H1 (cell line): ENCODE data around the gene CYP27B1. TPM values are rescaled to one million over a fixed set of nuclear protein-coding genes. Genes with fewer than 3 reads are reported as not detected.

ENCODE experiments used
- CTCF ChIA-PET: fragments of 300-600 bp; sonication (Branson Sonifier 250); formaldehyde crosslinking; loops from one replicate; lab custom pipeline; 2021; ENCODE audit not compliant: partially characterized antibody; lab: Charles Lee
- POLR2A ChIA-PET: fragments of 300-600 bp; sonication (Branson Sonifier 250); formaldehyde crosslinking; loops from one replicate; lab custom pipeline; 2021; ENCODE audit warnings: inconsistent platforms; ENCODE audit not compliant: partially characterized antibody; lab: Charles Lee
- DNase-seq, 2 experiments: peaks; one replicate each; pipeline versions ENCODE4 v3.0.0 to v3.0.0-alpha.2; 2010 to 2022; ENCODE audit warnings: low spot score in 2 of 2, low read depth in 1 of 2, mixed read lengths in 1 of 2
- FAIRE-seq: peaks from 2 replicates; lab custom pipeline; 2011; peaks lifted over from hg19 to GRCh38; lab: Jason Lieb, UNC
- H2AFZ ChIP-seq: 2 replicates; pipeline ENCODE4 v1.8.1; 2012; ENCODE audit warnings: low read length, inconsistent platforms
- H2AK5ac ChIP-seq: 2 replicates; pipeline ENCODE4 v1.6.1; 2013; ENCODE audit warnings: low read depth, low read length
- H2BK120ac ChIP-seq: replicated peaks from 2 replicates; pipeline ENCODE3; 2013; ENCODE audit warnings: low read depth, low read length, inconsistent platforms
- H2BK12ac ChIP-seq: 2 replicates; pipeline ENCODE4 v1.6.1; 2013; ENCODE audit warnings: low read depth, low read length
- H2BK15ac ChIP-seq: 2 replicates; pipeline ENCODE4 v1.6.1; 2013; ENCODE audit warnings: low read length
- H2BK20ac ChIP-seq: 2 replicates; pipeline ENCODE4 v1.6.1; 2013; ENCODE audit warnings: low read length
- H2BK5ac ChIP-seq: 2 replicates; pipeline ENCODE4 v1.6.1; 2013; ENCODE audit warnings: low read depth, low read length
- H3K14ac ChIP-seq: 2 replicates; pipeline ENCODE4 v1.6.1; 2013; ENCODE audit warnings: inconsistent platforms; ENCODE audit not compliant: insufficient read length
- H3K18ac ChIP-seq: 2 replicates; pipeline ENCODE4 v1.6.1; 2013; ENCODE audit warnings: low read length; ENCODE audit errors: extremely low read depth
- H3K23ac ChIP-seq: 2 replicates; pipeline ENCODE4 v1.6.1; 2013; ENCODE audit warnings: inconsistent platforms; ENCODE audit not compliant: insufficient read length
- H3K23me2 ChIP-seq: 2 replicates; pipeline ENCODE4 v1.6.1; 2013; ENCODE audit warnings: low read depth, low read length
- H3K27ac ChIP-seq: 2 replicates; pipeline ENCODE4 v1.6.1; 2011; ENCODE audit warnings: low read depth, low read length, inconsistent platforms
- H3K27me3 ChIP-seq, 4 experiments: replicated peaks in 1 of 4; 1 replicate in 1 of 4; 2 replicates in 3 of 4; pipeline versions ENCODE4 v1.6.1 to v1.8.1; 2011 to 2013; ENCODE audit warnings: low read length in 3 of 4, mild to moderate bottlenecking in 3 of 4, inconsistent platforms in 2 of 4, mixed read lengths in 2 of 4, moderate library complexity in 1 of 4; ENCODE audit not compliant: control insufficient read depth in 3 of 4, insufficient read depth in 3 of 4; ENCODE audit errors: extremely low read depth in 1 of 4
- H3K36me3 ChIP-seq, 4 experiments: 2 replicates each; pipeline versions ENCODE4 v1.6.1 to v1.8.1; 2011 to 2013; ENCODE audit warnings: mild to moderate bottlenecking in 4 of 4, low read length in 3 of 4, moderate library complexity in 2 of 4, control low read depth in 1 of 4, inconsistent platforms in 1 of 4; ENCODE audit not compliant: insufficient read depth in 4 of 4, control insufficient read depth in 2 of 4
- H3K4ac ChIP-seq: replicated peaks from 2 replicates; pipeline ENCODE3; 2013; ENCODE audit warnings: low read length, low read depth, mixed read lengths, inconsistent platforms; ENCODE audit not compliant: insufficient read length
- H3K4me1 ChIP-seq, 4 experiments: replicated peaks in 1 of 4; 1 replicate in 1 of 4; 2 replicates in 3 of 4; pipeline versions ENCODE4 v1.6.1 to v1.8.1; 2011 to 2013; ENCODE audit warnings: low read length in 3 of 4, inconsistent platforms in 2 of 4, mixed read lengths in 1 of 4; ENCODE audit not compliant: insufficient read depth in 4 of 4, control insufficient read depth in 3 of 4
- H3K4me2 ChIP-seq, 2 experiments: 2 replicates each; pipeline versions ENCODE4 v1.6.1 to v1.8.1; 2011 to 2013; ENCODE audit warnings: low read depth in 2 of 2, low read length in 2 of 2, control low read depth in 1 of 2, inconsistent platforms in 1 of 2, mild to moderate bottlenecking in 1 of 2; ENCODE audit not compliant: insufficient read depth in 1 of 2
- H3K4me3 ChIP-seq, 4 experiments: fragments of 200-600, 300-600 bp in 1 of 4; sonication (generic), shearing (Covaris generic), sonication (Bioruptor Twin) in 1 of 4; 2 replicates each; pipeline versions ENCODE4 v1.5.1 to v1.8.1; 2011 to 2016; ENCODE audit warnings: low read length in 4 of 4, low read depth in 3 of 4, control low read depth in 2 of 4, inconsistent platforms in 2 of 4, mild to moderate bottlenecking in 2 of 4, mixed read lengths in 1 of 4, moderate library complexity in 1 of 4; ENCODE audit not compliant: insufficient read depth in 2 of 4; ENCODE audit errors: extremely low read depth in 1 of 4
- H3K56ac ChIP-seq: replicated peaks from 2 replicates; pipeline ENCODE3; 2013; ENCODE audit warnings: low read depth, mild to moderate bottlenecking, mixed read lengths, low read length, inconsistent platforms; ENCODE audit not compliant: insufficient read length
- H3K79me1 ChIP-seq: 2 replicates; pipeline ENCODE4 v1.6.1; 2013; ENCODE audit warnings: low read depth, low read length, control low read depth
- H3K79me2 ChIP-seq, 2 experiments: 2 replicates each; pipeline versions ENCODE4 v1.6.1 to v1.8.1; 2012 to 2013; ENCODE audit warnings: low read length in 2 of 2, mild to moderate bottlenecking in 2 of 2, inconsistent platforms in 1 of 2; ENCODE audit not compliant: insufficient read depth in 2 of 2, control insufficient read depth in 1 of 2
- H3K9ac ChIP-seq, 4 experiments: replicated peaks in 1 of 4; 1 replicate in 1 of 4; 2 replicates in 3 of 4; pipeline versions ENCODE4 v1.6.1 to v1.8.1; 2011 to 2013; ENCODE audit warnings: low read depth in 3 of 4, low read length in 3 of 4, control low read depth in 2 of 4, mild to moderate bottlenecking in 2 of 4, moderate library complexity in 2 of 4, inconsistent platforms in 1 of 4; ENCODE audit errors: extremely low read depth in 1 of 4
- H3K9me3 ChIP-seq, 2 experiments: 2 replicates each; pipeline versions ENCODE4 v1.6.1 to v1.8.1; 2012 to 2013; ENCODE audit warnings: mild to moderate bottlenecking in 2 of 2, moderate library complexity in 2 of 2, control low read depth in 1 of 2, inconsistent platforms in 1 of 2, low read depth in 1 of 2, low read length in 1 of 2, mixed read lengths in 1 of 2; ENCODE audit not compliant: insufficient read depth in 2 of 2
- H4K20me1 ChIP-seq, 2 experiments: replicated peaks in 1 of 2; 2 replicates each; pipeline versions ENCODE3 to v1.8.1; 2011 to 2013; ENCODE audit warnings: inconsistent platforms in 2 of 2, low read length in 2 of 2, mild to moderate bottlenecking in 1 of 2; ENCODE audit not compliant: insufficient read depth in 2 of 2, control insufficient read depth in 1 of 2
- H4K5ac ChIP-seq: 2 replicates; pipeline ENCODE4 v1.6.1; 2013; ENCODE audit warnings: low read length, low read depth, mixed read lengths, inconsistent platforms; ENCODE audit not compliant: insufficient read length
- H4K8ac ChIP-seq: 2 replicates; pipeline ENCODE4 v1.8.0; 2013; ENCODE audit warnings: mild to moderate bottlenecking, moderate library complexity, low read length, inconsistent platforms; ENCODE audit not compliant: insufficient read depth; ENCODE audit errors: extremely low read depth
- H4K91ac ChIP-seq: replicated peaks from 2 replicates; pipeline ENCODE3; 2013; ENCODE audit warnings: low read length, mixed read lengths, inconsistent platforms; ENCODE audit not compliant: insufficient read length
- BACH1 ChIP-seq: IDR thresholded peaks from 2 replicates; pipeline ENCODE4 v1.6.1; 2012; ENCODE audit warnings: low read length, improper control_type of control experiment
- BRCA1 ChIP-seq: IDR thresholded peaks from 2 replicates; pipeline ENCODE4 v1.6.1; 2012; ENCODE audit warnings: low read depth, low read length, improper control_type of control experiment
- EZH2 ChIP-seq: fragments of 200-600 bp; sonication (generic); IDR thresholded peaks from 2 replicates; pipeline ENCODE4 v1.7.1; 2012; ENCODE audit warnings: low read depth, mild to moderate bottlenecking, moderate library complexity, low read length, inconsistent platforms; ENCODE audit not compliant: severe bottlenecking
- HDAC2 ChIP-seq, 2 experiments: fragments of 300-600 bp in 1 of 2; sonication (generic) in 1 of 2; IDR thresholded peaks; 2 replicates each; pipeline ENCODE4 v1.6.1; 2011 to 2012; ENCODE audit warnings: low read depth in 2 of 2, low read length in 2 of 2, mild to moderate bottlenecking in 2 of 2, moderate library complexity in 2 of 2, borderline replicate concordance in 1 of 2, inconsistent platforms in 1 of 2
- RBBP5 ChIP-seq: IDR thresholded peaks from 2 replicates; pipeline ENCODE4 v1.7.1; 2012; ENCODE audit warnings: low read depth, mild to moderate bottlenecking, inconsistent platforms, low read length, moderate library complexity, borderline replicate concordance
- RNF2 ChIP-seq: fragments of 200-900, 300-1000 bp; sonication (generic); IDR thresholded peaks from 2 replicates; pipeline ENCODE4 v1.7.1; 2016; ENCODE audit warnings: borderline replicate concordance, low read depth, mild to moderate bottlenecking, antibody characterized with exemption, low read length; ENCODE audit not compliant: poor library complexity, severe bottlenecking; ENCODE audit errors: missing control alignments
- SP4 ChIP-seq: IDR thresholded peaks from 2 replicates; pipeline ENCODE4 v1.6.1; 2012; ENCODE audit warnings: low read length, inconsistent platforms
- SUZ12 ChIP-seq: fragments of 200-600 bp; sonication (generic); IDR thresholded peaks from 2 replicates; pipeline ENCODE4 v1.6.1; 2012; ENCODE audit warnings: mild to moderate bottlenecking, inconsistent platforms, low read length, moderate library complexity, mixed read lengths
- WGBS, 2 experiments: shearing (Covaris generic) in 1 of 2; methylation state at CpG; one replicate each; pipeline versions ENCODE4 v1.1.6 to v1.1.7; 2013 to 2015; ENCODE audit warnings: low lambda C conversion rate in 2 of 2, mixed read lengths in 2 of 2, inconsistent platforms in 1 of 2, low coverage in 1 of 2, missing lambda C conversion rate in 1 of 2; ENCODE audit not compliant: insufficient replicate concordance in 2 of 2, insufficient coverage in 1 of 2, insufficient read length in 1 of 2; ENCODE audit errors: extremely low coverage in 1 of 2, missing lambda C conversion rate in 1 of 2; 5-methylcytosine and 5-hydroxymethylcytosine counted together
- polyA plus RNA-seq, 7 experiments: library from polyadenylated mRNA; depleted of rRNA in 3 of 7; stranded (reverse) in 5 of 7; unstranded in 2 of 7; fragments of >200 nt in 5 of 7; fragments of 200-250 nt in 2 of 7; gene quantifications; 1 replicate in 5 of 7; 2 replicates in 1 of 7; 4 replicates in 1 of 7; pipeline versions ENCODE4 v1.2.1 to v1.2.3, GENCODE V29; 2011 to 2013; ENCODE audit warnings: missing spikeins in 2 of 7, mixed read lengths in 2 of 7
- total RNA-seq: library from RNA; stranded (reverse); fragmentation: NEBNext Ultra II Directional; extraction: Animal tissue kit (Norgen Biotek cat#: 25700); gene quantifications from 2 replicates; pipeline ENCODE4 v1.2.1, GENCODE V29; 2021
- TF ChIP-seq, protein P1 (sequence below): IDR thresholded peaks from 2 replicates; pipeline ENCODE4 v1.6.1; 2012; ENCODE audit warnings: inconsistent platforms

CYP27B1 gene
- total and polyA plus RNA-seq, 2 of the 8 experiments (the other 6 are each of a cell fraction or from before 2014, with no cell fraction given): 2.9 to 3.3 TPM

DNA sequence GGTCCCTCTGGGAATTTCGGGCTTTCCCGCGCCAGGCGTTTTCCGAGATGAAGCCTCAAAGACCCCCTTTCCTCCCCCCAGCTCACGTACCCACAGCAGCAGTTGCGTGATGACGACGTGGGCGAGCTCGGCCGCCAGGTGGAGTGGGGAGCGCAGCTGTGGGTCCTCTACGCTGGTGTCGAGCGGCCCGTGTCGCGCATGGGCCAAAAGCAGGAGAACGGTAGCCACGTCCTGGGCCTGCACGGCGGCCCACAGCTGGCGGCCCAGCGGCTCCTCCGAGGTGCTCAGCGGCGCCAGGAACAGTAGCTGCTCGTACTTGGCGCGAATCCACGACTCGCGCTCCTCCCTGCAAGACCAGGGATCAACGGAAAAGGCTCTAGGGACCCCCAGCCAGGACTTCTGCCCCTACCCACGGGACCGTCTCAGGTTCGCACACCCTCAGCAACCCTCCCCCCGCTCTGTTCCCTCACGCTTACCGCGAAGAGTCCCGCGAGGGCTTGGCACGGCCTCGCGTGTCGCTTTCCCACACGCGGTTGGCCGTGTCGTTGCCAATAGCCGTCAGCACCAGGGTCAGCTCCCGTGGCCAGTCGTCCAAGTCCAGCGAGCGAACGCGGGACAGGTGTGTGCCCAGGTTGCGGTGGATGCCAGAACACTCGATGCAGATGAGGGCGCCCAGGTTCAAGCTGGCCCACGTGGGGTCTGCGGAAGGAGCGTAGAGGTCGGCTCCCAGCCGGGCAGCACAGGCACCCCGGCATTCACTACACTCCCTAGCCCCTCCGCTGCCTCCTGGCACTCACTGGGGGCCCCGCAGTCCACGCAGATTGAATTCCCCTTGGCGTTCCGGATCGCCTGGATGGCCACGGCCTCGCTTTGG lies 39.8 kb downstream of the CYP27B1 start:
- Histone ChIP-seq H3K79me2 (no peaks in the 10 kb centered on the region), H2BK120ac (no peak overlapping the region), H3K23ac (no peak overlapping the region), H2BK15ac (no peak overlapping the region), H2AK5ac (no peak overlapping the region), H3K9me3 (no peaks in the 10 kb centered on the region), H3K27ac (no peak overlapping the region), H3K4me2 (peak overlapping the region; percentile 52 to 95), H3K79me1 (no peaks in the 10 kb centered on the region), H2BK5ac (no peak overlapping the region), H4K5ac (no peak overlapping the region), H3K4me3 (peak overlapping the region; percentile 51 to 82 (median 65)), H3K4me1 (peaks cover 0 to 20% (median 13%) of the 10 kb centered on the region in 4 experiments; a peak in 5 of 7 replicates), H3K4ac (no peak overlapping the region), H3K14ac (no peak overlapping the region), H2BK20ac (no peak overlapping the region), H3K27me3 (peaks cover 19 to 78% (median 55%) of the 10 kb centered on the region in 4 experiments), H3K36me3 (no peaks in the 10 kb centered on the region), H3K56ac (no peak overlapping the region), H3K9ac (no peak overlapping the region), H4K8ac (peak overlapping the region; percentile 81), H3K23me2 (peaks cover 12% of the 10 kb centered on the region; the same call in 1 of the 2 replicates), H2AFZ (no peak overlapping the region), H4K20me1 (peaks cover 2 to 7% of the 10 kb centered on the region in 2 experiments), H3K18ac (no peak overlapping the region), H2BK12ac (0 out of 2 replicates have a peak overlapping the region, but pooled peaks have one; percentile 55), H4K91ac (no peak overlapping the region)
- TF ChIP-seq, protein P1, sequence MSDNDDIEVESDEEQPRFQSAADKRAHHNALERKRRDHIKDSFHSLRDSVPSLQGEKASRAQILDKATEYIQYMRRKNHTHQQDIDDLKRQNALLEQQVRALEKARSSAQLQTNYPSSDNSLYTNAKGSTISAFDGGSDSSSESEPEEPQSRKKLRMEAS: 0 out of 2 replicates have a peak, but pooled peaks have one; percentile 11
- TF ChIP-seq BRCA1: no peak
- no peak for TF ChIP-seq RNF2
- no peak for TF ChIP-seq RBBP5
- peak; percentile 52; the same call in 1 of the 2 replicates for TF ChIP-seq BACH1
- TF ChIP-seq SP4: 0 out of 2 replicates have a peak, but pooled peaks have one; percentile 47
- TF ChIP-seq SUZ12: peak; percentile 68
- peak; percentile 80 for TF ChIP-seq EZH2
- 0 out of 4 replicates have a peak, but pooled peaks of 1 of the 2 experiments have one; percentile 72 for TF ChIP-seq HDAC2 (IDR thresholded peaks at IDR 0.05; ENCODE audit: borderline replicate concordance in 1 of 2, low read depth in 2 of 2, low read length in 2 of 2)
- 13% methylated on average over 49 of the region's 76 CpGs; no CpG with 5 or more reads in 1 of the 2 experiments for WGBS, 2 experiments
- ChIA-PET POLR2A (interaction anchor here (0.7 to 7.4 kb wide), 11 partner anchors 10 to 119 kb away, joined by 3 to 59 read pairs (median 4); partner anchors contain the start of genes AGAP2, B4GALNT1, EEF1AKMT3 and METTL1), CTCF (interaction anchor here (0.8 to 11.7 kb wide), 20 partner anchors 11 to 145 kb away, joined by 3 to 149 read pairs (median 5); partner anchors contain the start of genes AGAP2, OS9 and TSPAN31)
- DNase-seq (peak in 1 of 2 experiments; percentile 77), FAIRE-seq (no peak)
